Astrocyte (in vitro differentiated cells and primary cell): Measurements from ENCODE around the gene KCNMA1.

Experiments used
- EZH2 ChIP-seq: IDR thresholded peaks from 2 replicates; pipeline ENCODE4 v1.6.1; 2012; ENCODE audit warnings: mild to moderate bottlenecking, low read length, inconsistent platforms; ENCODE audit not compliant: insufficient read depth
- TF ChIP-seq, protein P1 (sequence below): IDR thresholded peaks from 2 replicates; pipeline ENCODE4 v1.5.1; 2011; ENCODE audit warnings: low read depth, mild to moderate bottlenecking, inconsistent platforms, low read length, moderate library complexity; ENCODE audit not compliant: insufficient read depth

DNA sequence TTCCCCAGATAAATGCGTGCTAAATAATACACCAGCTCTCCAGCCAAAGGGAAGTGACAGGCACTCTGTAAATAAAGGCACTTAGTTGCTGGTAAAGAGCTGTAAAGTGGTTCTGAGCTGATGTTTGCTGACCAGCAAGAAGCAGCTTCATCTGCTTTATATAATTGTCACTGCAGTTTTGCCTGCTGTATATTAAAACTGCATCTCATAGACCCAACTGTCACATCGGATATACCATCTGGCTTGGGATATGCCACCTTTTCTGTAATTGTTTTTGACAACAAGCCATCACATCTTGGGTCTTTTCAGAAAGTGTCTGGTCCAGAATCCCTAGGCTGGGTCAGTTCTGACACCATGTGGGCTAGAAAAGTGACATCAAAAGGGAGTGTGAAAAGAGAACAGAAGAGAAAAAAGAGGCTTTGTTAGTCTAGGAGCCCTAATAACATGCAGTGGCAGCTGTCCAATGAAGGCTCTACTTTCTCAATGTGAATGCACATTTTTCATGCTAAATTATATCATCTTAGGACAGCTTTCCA lies 697.6 kb downstream of the KCNMA1 start:
- TF ChIP-seq, protein P1, sequence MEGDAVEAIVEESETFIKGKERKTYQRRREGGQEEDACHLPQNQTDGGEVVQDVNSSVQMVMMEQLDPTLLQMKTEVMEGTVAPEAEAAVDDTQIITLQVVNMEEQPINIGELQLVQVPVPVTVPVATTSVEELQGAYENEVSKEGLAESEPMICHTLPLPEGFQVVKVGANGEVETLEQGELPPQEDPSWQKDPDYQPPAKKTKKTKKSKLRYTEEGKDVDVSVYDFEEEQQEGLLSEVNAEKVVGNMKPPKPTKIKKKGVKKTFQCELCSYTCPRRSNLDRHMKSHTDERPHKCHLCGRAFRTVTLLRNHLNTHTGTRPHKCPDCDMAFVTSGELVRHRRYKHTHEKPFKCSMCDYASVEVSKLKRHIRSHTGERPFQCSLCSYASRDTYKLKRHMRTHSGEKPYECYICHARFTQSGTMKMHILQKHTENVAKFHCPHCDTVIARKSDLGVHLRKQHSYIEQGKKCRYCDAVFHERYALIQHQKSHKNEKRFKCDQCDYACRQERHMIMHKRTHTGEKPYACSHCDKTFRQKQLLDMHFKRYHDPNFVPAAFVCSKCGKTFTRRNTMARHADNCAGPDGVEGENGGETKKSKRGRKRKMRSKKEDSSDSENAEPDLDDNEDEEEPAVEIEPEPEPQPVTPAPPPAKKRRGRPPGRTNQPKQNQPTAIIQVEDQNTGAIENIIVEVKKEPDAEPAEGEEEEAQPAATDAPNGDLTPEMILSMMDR = no peak
- no peak for TF ChIP-seq EZH2
